ENCODE measurements around the gene IGFALS. TPM values are rescaled to one million over a fixed set of nuclear protein-coding genes. Genes with fewer than 3 reads are reported as not detected.

The IGFALS gene
- total RNA-seq, 2 donors from 2014 or later, result not detected

DNA sequence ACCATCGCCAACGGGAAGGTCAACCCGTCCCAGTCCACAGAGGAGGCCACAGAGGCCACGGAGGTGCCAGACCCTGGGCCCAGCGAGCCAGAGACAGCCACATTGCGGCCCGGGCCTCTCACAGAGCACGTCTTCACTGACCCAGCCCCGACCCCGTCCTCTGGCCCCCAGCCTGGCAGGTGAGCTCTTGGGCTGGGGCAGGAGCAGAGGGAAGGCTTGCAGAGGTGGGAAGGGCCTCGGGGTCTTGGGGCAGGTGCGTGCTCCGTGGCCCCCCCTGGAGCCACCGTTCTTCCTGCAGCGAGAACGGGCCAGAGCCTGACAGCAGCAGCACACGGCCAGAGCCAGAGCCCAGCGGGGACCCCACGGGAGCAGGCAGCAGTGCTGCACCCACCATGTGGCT, 27.3 kb downstream of the IGFALS start:
- no peaks in the 10 kb centered on the region for H3K4me1 Mint-ChIP-seq
- Histone ChIP-seq H3K9me3 (ENCODE audit: control insufficient read depth, low read length) (no peaks in the 10 kb centered on the region), H3K4me3 (ENCODE audit: low read length) (no peak overlapping the region), H3K27ac (ENCODE audit: low read depth, low read length) (no peak overlapping the region), H3K4me1 (ENCODE audit: control insufficient read depth, insufficient read depth, low read length) (no peaks in the 10 kb centered on the region), H3K9ac (ENCODE audit: extremely low read depth, low read length, poor library complexity, severe bottlenecking) (no peak overlapping the region), H3K27me3 (ENCODE audit: control insufficient read depth, insufficient read depth, low read length, poor library complexity, severe bottlenecking) (no peaks in the 10 kb centered on the region), H3K36me3 (ENCODE audit: control insufficient read depth, insufficient read depth, low read length) (peaks cover 23% of the 10 kb centered on the region)
- TF ChIP-seq, protein P1, sequence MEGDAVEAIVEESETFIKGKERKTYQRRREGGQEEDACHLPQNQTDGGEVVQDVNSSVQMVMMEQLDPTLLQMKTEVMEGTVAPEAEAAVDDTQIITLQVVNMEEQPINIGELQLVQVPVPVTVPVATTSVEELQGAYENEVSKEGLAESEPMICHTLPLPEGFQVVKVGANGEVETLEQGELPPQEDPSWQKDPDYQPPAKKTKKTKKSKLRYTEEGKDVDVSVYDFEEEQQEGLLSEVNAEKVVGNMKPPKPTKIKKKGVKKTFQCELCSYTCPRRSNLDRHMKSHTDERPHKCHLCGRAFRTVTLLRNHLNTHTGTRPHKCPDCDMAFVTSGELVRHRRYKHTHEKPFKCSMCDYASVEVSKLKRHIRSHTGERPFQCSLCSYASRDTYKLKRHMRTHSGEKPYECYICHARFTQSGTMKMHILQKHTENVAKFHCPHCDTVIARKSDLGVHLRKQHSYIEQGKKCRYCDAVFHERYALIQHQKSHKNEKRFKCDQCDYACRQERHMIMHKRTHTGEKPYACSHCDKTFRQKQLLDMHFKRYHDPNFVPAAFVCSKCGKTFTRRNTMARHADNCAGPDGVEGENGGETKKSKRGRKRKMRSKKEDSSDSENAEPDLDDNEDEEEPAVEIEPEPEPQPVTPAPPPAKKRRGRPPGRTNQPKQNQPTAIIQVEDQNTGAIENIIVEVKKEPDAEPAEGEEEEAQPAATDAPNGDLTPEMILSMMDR (conservative IDR thresholded peaks at IDR 0.05), result no peak
- no peak for DNase-seq
- no peak overlapping the region for H3K4me3 Mint-ChIP-seq
- WGBS, 2 experiments (ENCODE audit: insufficient coverage in 1 of 2, insufficient read length in 1 of 2), result 89 to 96% methylated on average over 9 to 19 of the region's 19 CpGs
- H3K9me3 Mint-ChIP-seq, result no peaks in the 10 kb centered on the region
- peaks cover 17% of the 10 kb centered on the region for H3K36me3 Mint-ChIP-seq (ENCODE audit: low read depth)
- H3K27ac Mint-ChIP-seq, result no peak overlapping the region
- H3K27me3 Mint-ChIP-seq (ENCODE audit: insufficient read depth), result no peaks in the 10 kb centered on the region

DNA sequence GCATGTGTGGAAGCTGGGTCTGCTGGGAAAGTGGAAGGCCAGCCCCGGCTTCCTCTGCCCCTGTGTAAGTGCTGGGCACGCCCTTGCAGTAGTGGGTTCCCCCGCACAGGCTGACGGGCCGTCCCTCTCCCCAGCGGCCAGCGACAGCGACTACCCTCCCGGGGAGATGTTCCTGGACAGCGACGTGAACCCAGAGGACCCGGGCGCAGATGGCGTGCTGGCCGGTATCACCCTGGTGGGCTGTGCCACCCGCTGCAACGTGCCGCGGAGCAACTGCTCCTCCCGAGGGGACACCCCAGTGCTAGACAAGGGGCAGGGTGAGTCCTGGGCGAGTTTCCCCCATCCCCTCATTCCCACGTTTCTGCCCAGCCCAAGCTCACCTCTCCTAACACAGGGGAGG, 27.7 kb downstream of the IGFALS start:
- H3K27me3 ChIP-seq (ENCODE audit: control insufficient read depth, insufficient read depth, low read length, poor library complexity, severe bottlenecking), result no peaks in the 10 kb centered on the region
- H3K27me3 Mint-ChIP-seq (ENCODE audit: insufficient read depth), result no peaks in the 10 kb centered on the region
- H3K9me3 Mint-ChIP-seq, result no peaks in the 10 kb centered on the region
- H3K4me1 ChIP-seq (ENCODE audit: control insufficient read depth, insufficient read depth, low read length), result no peaks in the 10 kb centered on the region
- H3K36me3 Mint-ChIP-seq (ENCODE audit: low read depth), result peaks cover 19% of the 10 kb centered on the region
- no peak for DNase-seq
- H3K9me3 ChIP-seq (ENCODE audit: control insufficient read depth, low read length), result no peaks in the 10 kb centered on the region
- no peak overlapping the region for H3K27ac Mint-ChIP-seq
- peaks cover 23% of the 10 kb centered on the region for H3K36me3 ChIP-seq (ENCODE audit: control insufficient read depth, insufficient read depth, low read length)
- H3K4me3 ChIP-seq (ENCODE audit: low read length), result no peak overlapping the region
- no peaks in the 10 kb centered on the region for H3K4me1 Mint-ChIP-seq
- H3K9ac ChIP-seq (ENCODE audit: extremely low read depth, low read length, poor library complexity, severe bottlenecking), result no peak overlapping the region
- WGBS, 2 experiments (ENCODE audit: insufficient coverage in 1 of 2, insufficient read length in 1 of 2), result 92 to 97% methylated on average over 21 to 22 of the region's 22 CpGs
- no peak overlapping the region for H3K4me3 Mint-ChIP-seq
- H3K27ac ChIP-seq (ENCODE audit: low read depth, low read length), result no peak overlapping the region
- TF ChIP-seq, protein P1 (conservative IDR thresholded peaks at IDR 0.05), result no peak

DNA sequence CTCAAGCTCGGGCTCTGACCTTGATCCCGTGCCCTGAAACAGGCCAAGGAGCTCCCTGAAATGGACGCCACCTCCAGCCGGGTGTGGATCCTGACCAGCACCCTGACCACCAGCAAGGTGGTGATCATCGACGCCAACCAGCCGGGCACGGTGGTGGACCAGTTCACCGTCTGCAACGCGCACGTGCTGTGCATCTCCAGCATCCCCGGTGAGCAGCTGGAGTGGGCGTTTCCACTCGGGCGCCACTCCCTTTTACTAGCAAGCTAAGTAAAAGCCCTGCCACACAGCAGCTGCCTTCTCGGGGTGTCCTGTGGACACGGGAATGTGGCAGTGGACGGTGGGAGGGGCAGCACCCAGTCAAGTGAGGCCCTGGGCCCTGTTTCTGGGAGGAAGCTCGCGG, 28.5 kb downstream of the IGFALS start:
- DNase-seq, result no peak
- H3K27ac Mint-ChIP-seq, result no peak overlapping the region
- Histone ChIP-seq H3K9ac (ENCODE audit: extremely low read depth, low read length, poor library complexity, severe bottlenecking) (no peak overlapping the region), H3K27ac (ENCODE audit: low read depth, low read length) (no peak overlapping the region), H3K27me3 (ENCODE audit: control insufficient read depth, insufficient read depth, low read length, poor library complexity, severe bottlenecking) (no peaks in the 10 kb centered on the region), H3K4me1 (ENCODE audit: control insufficient read depth, insufficient read depth, low read length) (no peaks in the 10 kb centered on the region), H3K36me3 (ENCODE audit: control insufficient read depth, insufficient read depth, low read length) (peaks cover 17% of the 10 kb centered on the region), H3K4me3 (ENCODE audit: low read length) (no peak overlapping the region), H3K9me3 (ENCODE audit: control insufficient read depth, low read length) (no peaks in the 10 kb centered on the region)
- peaks cover 17% of the 10 kb centered on the region for H3K36me3 Mint-ChIP-seq (ENCODE audit: low read depth)
- H3K9me3 Mint-ChIP-seq, result no peaks in the 10 kb centered on the region
- H3K4me3 Mint-ChIP-seq, result no peak overlapping the region
- no peaks in the 10 kb centered on the region for H3K4me1 Mint-ChIP-seq
- TF ChIP-seq, protein P1 (conservative IDR thresholded peaks at IDR 0.05), result no peak
- no peaks in the 10 kb centered on the region for H3K27me3 Mint-ChIP-seq (ENCODE audit: insufficient read depth)
- 96% methylated on average over 16 to 21 of the region's 21 CpGs for WGBS, 2 experiments (ENCODE audit: insufficient coverage in 1 of 2, insufficient read length in 1 of 2)

Data from endodermal cell (in vitro differentiated cells).